GM23338 (cell line): Measurements from ENCODE around the gene IFITM10. TPM values are rescaled to one million over a fixed set of nuclear protein-coding genes. Genes with fewer than 3 reads are reported as not detected.

ENCODE experiments used
- ATAC-seq: fragments of 200-7000 bp; cut with Tn5 transposase; 3 replicates; pipeline ENCODE4 v1.9.1; 2020
- DNase-seq: peaks from one replicate; pipeline ENCODE4 v3.0.0-alpha.2; 2015; ENCODE audit warnings: low spot score
- H2AFZ ChIP-seq: fragments of 200-600 bp; sonication (generic); 2 replicates; pipeline ENCODE4 v1.8.0; 2016; ENCODE audit warnings: antibody characterized with exemption, mild to moderate bottlenecking, moderate library complexity
- H3F3A ChIP-seq: fragments of 200-600 bp; sonication (generic); replicated peaks from 2 replicates; pipeline ENCODE4 v1.8.0; 2017; ENCODE audit warnings: antibody characterized with exemption, mixed run types, low read depth
- H3K27ac ChIP-seq: fragments of 200-600 bp; sonication (generic); 2 replicates; pipeline ENCODE4 v1.6.1; 2016; ENCODE audit warnings: low read depth
- H3K27me3 ChIP-seq: fragments of 200-600 bp; sonication (generic); 2 replicates; pipeline ENCODE4 v1.8.0; 2016; ENCODE audit warnings: mild to moderate bottlenecking, mixed run types, moderate library complexity; ENCODE audit not compliant: insufficient read depth
- H3K36me3 ChIP-seq: fragments of 200-600 bp; sonication (generic); 2 replicates; pipeline ENCODE4 v1.8.0; 2016; ENCODE audit warnings: mild to moderate bottlenecking; ENCODE audit not compliant: insufficient read depth
- H3K4me1 ChIP-seq: fragments of 200-600 bp; sonication (generic); 2 replicates; pipeline ENCODE4 v1.8.0; 2016; ENCODE audit warnings: mild to moderate bottlenecking, moderate library complexity; ENCODE audit not compliant: insufficient read depth
- H3K4me2 ChIP-seq: fragments of 200-600 bp; sonication (generic); 2 replicates; pipeline ENCODE4 v1.7.1; 2017; ENCODE audit warnings: mixed run types
- H3K4me3 ChIP-seq: fragments of 200-600 bp; sonication (generic); 2 replicates; pipeline ENCODE4 v1.6.1; 2016; ENCODE audit warnings: mixed run types
- H3K79me2 ChIP-seq: fragments of 200-600 bp; sonication (generic); replicated peaks from 2 replicates; pipeline ENCODE4 v1.8.0; 2017; ENCODE audit warnings: mild to moderate bottlenecking; ENCODE audit not compliant: insufficient read depth
- H3K9me2 ChIP-seq: fragments of 200-600 bp; sonication (generic); 2 replicates; pipeline ENCODE4 v1.8.0; 2017; ENCODE audit not compliant: insufficient read depth
- H4K20me1 ChIP-seq: fragments of 200-600 bp; sonication (generic); replicated peaks from 2 replicates; pipeline ENCODE4 v1.8.0; 2017; ENCODE audit warnings: mild to moderate bottlenecking; ENCODE audit not compliant: insufficient read depth
- H3K27ac Mint-ChIP-seq: 2 replicates; pipeline ENCODE4 v1.8.0; 2020; ENCODE audit warnings: inconsistent platforms, mild to moderate bottlenecking, moderate library complexity, mixed read lengths
- H3K27me3 Mint-ChIP-seq: 3 replicates; pipeline ENCODE4 v1.8.0; 2022; ENCODE audit warnings: low read depth, mild to moderate bottlenecking, moderate library complexity, mixed read lengths, inconsistent platforms; ENCODE audit not compliant: insufficient read depth, poor library complexity
- H3K36me3 Mint-ChIP-seq: 3 replicates; pipeline ENCODE4 v1.8.0; 2021; ENCODE audit warnings: low read depth, mild to moderate bottlenecking, inconsistent platforms, moderate library complexity, mixed read lengths
- H3K4me1 Mint-ChIP-seq: 3 replicates; pipeline ENCODE4 v1.8.0; 2020; ENCODE audit warnings: mild to moderate bottlenecking, inconsistent platforms, mixed read lengths
- H3K4me3 Mint-ChIP-seq: 3 replicates; pipeline ENCODE4 v1.8.0; 2021; ENCODE audit warnings: moderate library complexity, mild to moderate bottlenecking, inconsistent platforms, mixed read lengths
- H3K9me3 Mint-ChIP-seq: 3 replicates; pipeline ENCODE4 v1.8.0; 2020; ENCODE audit warnings: moderate library complexity, mild to moderate bottlenecking, inconsistent platforms, mixed read lengths
- CREB1 ChIP-seq: fragments of 250-450 bp; sonication (Bioruptor Pico); IDR thresholded peaks from 2 replicates; pipeline ENCODE4 v1.5.0; 2020; ENCODE audit warnings: low read depth, mild to moderate bottlenecking, moderate library complexity
- CTCF ChIP-seq, 2 experiments: fragments of 200-600 bp in 1 of 2; sonication (generic) in 1 of 2; conservative IDR thresholded peaks; 2 replicates each; pipeline versions ENCODE4 v1.5.1 to v1.6.1; 2016 to 2017; ENCODE audit warnings: antibody characterized with exemption in 2 of 2, low read depth in 2 of 2, mild to moderate bottlenecking in 2 of 2, moderate library complexity in 1 of 2
- ETS1 ChIP-seq: IDR thresholded peaks from 2 replicates; pipeline ENCODE4 v1.6.1; 2016; ENCODE audit warnings: antibody characterized with exemption
- EZH2 ChIP-seq: fragments of 200-600 bp; sonication (generic); IDR thresholded peaks from one replicate; pipeline ENCODE4 v1.8.0; 2017; ENCODE audit warnings: antibody characterized with exemption, mild to moderate bottlenecking, low read depth; ENCODE audit not compliant: unreplicated experiment
- EZH2phosphoT487 ChIP-seq: fragments of 200-600 bp; sonication (generic); IDR thresholded peaks from one replicate; pipeline ENCODE4 v1.8.1; 2018; ENCODE audit warnings: antibody characterized with exemption; ENCODE audit not compliant: unreplicated experiment
- JUNB ChIP-seq: IDR thresholded peaks from one replicate; pipeline ENCODE4 v1.6.1; 2016; ENCODE audit warnings: antibody characterized with exemption; ENCODE audit not compliant: unreplicated experiment
- NANOG ChIP-seq: IDR thresholded peaks from 2 replicates; pipeline ENCODE4 v1.6.1; 2016; ENCODE audit warnings: antibody characterized with exemption, borderline replicate concordance
- POLR2AphosphoS5 ChIP-seq: IDR thresholded peaks from 2 replicates; pipeline ENCODE4 v1.6.1; 2016; ENCODE audit warnings: antibody characterized with exemption, low read depth
- REST ChIP-seq: IDR thresholded peaks from one replicate; pipeline ENCODE4 v1.6.1; 2018; ENCODE audit warnings: antibody characterized with exemption; ENCODE audit not compliant: unreplicated experiment
- STAT1 ChIP-seq: IDR thresholded peaks from one replicate; pipeline ENCODE4 v1.6.1; 2016; ENCODE audit warnings: antibody characterized with exemption; ENCODE audit not compliant: unreplicated experiment
- ZNF114 ChIP-seq: fragments of 250-450 bp; sonication (Bioruptor Pico); IDR thresholded peaks from 2 replicates; pipeline ENCODE4 v1.5.0; 2020; ENCODE audit warnings: mild to moderate bottlenecking, moderate library complexity
- ZNF331 ChIP-seq: fragments of 250-450 bp; sonication (Bioruptor Pico); IDR thresholded peaks from 2 replicates; pipeline ENCODE4 v1.5.0; 2020; ENCODE audit warnings: low read depth, mild to moderate bottlenecking, moderate library complexity
- ZNF462 ChIP-seq: fragments of 250-450 bp; sonication (Bioruptor Pico); IDR thresholded peaks from 2 replicates; pipeline ENCODE4 v1.5.0; 2020; ENCODE audit warnings: mild to moderate bottlenecking, moderate library complexity
- polyA plus RNA-seq: library from polyadenylated mRNA; unstranded; fragments of >200 nt; fragmentation: Nextera tagmentation; extraction: Ambion mirVana; gene quantifications from 2 replicates; pipeline ENCODE4 v1.2.1, GENCODE V29; 2016
- total RNA-seq: library from RNA; depleted of rRNA; stranded (reverse); fragments of >200 nt; shearing (Covaris generic); gene quantifications from 2 replicates; pipeline ENCODE4 v1.2.3, GENCODE V29; 2014

IFITM10 gene
- total and polyA plus RNA-seq, 2 experiments from 2014 or later: 0.06 TPM; not detected in 1

GRCh38 chr11:1734641-1735081 lies 15.7 kb downstream of the IFITM10 start:
- no peaks in the 10 kb centered on the region; the same call in 1 of the 2 replicates for H3K27me3 ChIP-seq
- H3K4me3 ChIP-seq: no peak overlapping the region
- Mint-ChIP-seq H3K27ac (no peak overlapping the region), H3K9me3 (peaks cover 10% of the 10 kb centered on the region), H3K27me3 (peaks cover 16% of the 10 kb centered on the region), H3K4me3 (no peak overlapping the region), H3K4me1 (no peaks in the 10 kb centered on the region; the same call in 2 of the 3 replicates), H3K36me3 (no peaks in the 10 kb centered on the region)
- no peaks in the 10 kb centered on the region for H4K20me1 ChIP-seq
- H3K79me2 ChIP-seq: no peaks in the 10 kb centered on the region
- no peaks in the 10 kb centered on the region; the same call in 1 of the 2 replicates for H3K9me2 ChIP-seq
- peaks cover 8% of the 10 kb centered on the region; the same call in 1 of the 2 replicates for H3F3A ChIP-seq
- ATAC-seq: peak; percentile 36; the same call in 2 of the 3 replicates
- no peak for TF ChIP-seq REST
- TF ChIP-seq ETS1: no peak
- TF ChIP-seq JUNB: no peak
- TF ChIP-seq CREB1 (CRISPR knock-in tag): no peak
- no peak for TF ChIP-seq NANOG
- TF ChIP-seq STAT1: no peak
- TF ChIP-seq ZNF114 (CRISPR knock-in tag): no peak
- no peak for TF ChIP-seq POLR2AphosphoS5
- TF ChIP-seq ZNF462 (CRISPR knock-in tag): no peak
- TF ChIP-seq ZNF331 (CRISPR knock-in tag): no peak
- TF ChIP-seq EZH2: no peak
- TF ChIP-seq EZH2phosphoT487: no peak
- TF ChIP-seq CTCF (conservative IDR thresholded peaks at IDR 0.05; ENCODE audit: low read depth in 2 of 2): no peak
- no peak for DNase-seq
- no peaks in the 10 kb centered on the region for H3K4me1 ChIP-seq
- no peaks in the 10 kb centered on the region for H3K36me3 ChIP-seq
- no peak overlapping the region for H3K27ac ChIP-seq
- no peak overlapping the region for H3K4me2 ChIP-seq
- H2AFZ ChIP-seq: no peak overlapping the region
